Neural cell (in vitro differentiated cells): ENCODE measurements around the gene CNNM2.

Experiments
- EZH2 ChIP-seq: fragments of 200-600, 300-800 bp; shearing (Covaris generic), sonication (generic); IDR thresholded peaks from 2 replicates; pipeline ENCODE4 v1.6.1; 2014; ENCODE audit warnings: antibody characterized with exemption, low read length, borderline replicate concordance, mild to moderate bottlenecking; ENCODE audit not compliant: insufficient read depth, poor library complexity, severe bottlenecking
- MXI1 ChIP-seq: fragments of 450-650 bp; conservative IDR thresholded peaks from 2 replicates; pipeline ENCODE4 v1.6.1; 2014; ENCODE audit warnings: antibody characterized with exemption, mild to moderate bottlenecking; ENCODE audit not compliant: poor library complexity, severe bottlenecking
- POLR2AphosphoS5 ChIP-seq: IDR thresholded peaks from 2 replicates; pipeline ENCODE4 v1.6.1; 2012
- RAD21 ChIP-seq: fragments of 450-650 bp; conservative IDR thresholded peaks from 2 replicates; pipeline ENCODE4 v1.6.1; 2014; ENCODE audit warnings: antibody characterized with exemption, mild to moderate bottlenecking, moderate library complexity
- TAF1 ChIP-seq: IDR thresholded peaks from 2 replicates; pipeline ENCODE4 v1.6.1; 2012; ENCODE audit warnings: low read depth
- TF ChIP-seq, protein P1 (sequence below): fragments of 450-650 bp; IDR thresholded peaks from 2 replicates; pipeline ENCODE4 v1.5.1; 2014; ENCODE audit warnings: antibody characterized with exemption, mild to moderate bottlenecking, moderate library complexity; ENCODE audit not compliant: poor library complexity, severe bottlenecking
- TF ChIP-seq, protein P2 (sequence below): IDR thresholded peaks from 2 replicates; pipeline ENCODE4 v1.6.1; 2012; ENCODE audit warnings: borderline replicate concordance

DNA sequence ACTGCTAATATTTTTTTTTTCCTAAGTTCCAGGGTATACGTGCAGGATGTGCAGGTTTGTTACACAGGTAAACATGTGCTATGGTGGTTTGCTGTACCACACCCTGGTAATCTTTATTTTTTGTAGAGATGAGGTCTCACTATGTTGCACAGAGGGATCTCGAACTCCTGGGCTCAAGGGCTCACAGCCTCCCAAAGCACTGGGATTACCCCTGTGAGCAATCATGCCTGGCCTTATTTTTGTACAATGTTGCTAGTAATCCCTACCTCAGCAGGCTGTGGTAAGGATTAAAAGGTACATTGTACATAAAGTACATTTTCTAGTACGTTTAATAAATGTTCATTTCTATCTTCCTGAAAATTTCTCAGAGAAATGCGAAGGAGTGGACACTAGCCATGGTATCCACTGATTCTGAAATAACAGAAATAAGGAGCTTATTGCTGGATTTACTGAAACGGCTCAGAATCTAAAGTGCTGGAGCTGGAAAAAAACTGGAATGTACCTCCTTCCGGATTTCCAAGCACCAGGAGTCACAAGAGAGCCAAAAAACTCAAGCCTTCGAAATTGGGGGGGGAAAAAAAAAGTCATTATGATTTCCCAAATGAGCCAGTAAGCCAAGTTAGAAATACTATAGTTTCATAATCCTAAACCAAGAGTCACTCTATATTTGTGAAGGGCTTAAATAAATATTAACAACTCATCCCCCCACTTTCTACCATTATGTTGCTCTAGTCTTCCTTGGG, 205.4 kb downstream of the CNNM2 start:
- TF ChIP-seq EZH2: no peak
- TF ChIP-seq, protein P1, sequence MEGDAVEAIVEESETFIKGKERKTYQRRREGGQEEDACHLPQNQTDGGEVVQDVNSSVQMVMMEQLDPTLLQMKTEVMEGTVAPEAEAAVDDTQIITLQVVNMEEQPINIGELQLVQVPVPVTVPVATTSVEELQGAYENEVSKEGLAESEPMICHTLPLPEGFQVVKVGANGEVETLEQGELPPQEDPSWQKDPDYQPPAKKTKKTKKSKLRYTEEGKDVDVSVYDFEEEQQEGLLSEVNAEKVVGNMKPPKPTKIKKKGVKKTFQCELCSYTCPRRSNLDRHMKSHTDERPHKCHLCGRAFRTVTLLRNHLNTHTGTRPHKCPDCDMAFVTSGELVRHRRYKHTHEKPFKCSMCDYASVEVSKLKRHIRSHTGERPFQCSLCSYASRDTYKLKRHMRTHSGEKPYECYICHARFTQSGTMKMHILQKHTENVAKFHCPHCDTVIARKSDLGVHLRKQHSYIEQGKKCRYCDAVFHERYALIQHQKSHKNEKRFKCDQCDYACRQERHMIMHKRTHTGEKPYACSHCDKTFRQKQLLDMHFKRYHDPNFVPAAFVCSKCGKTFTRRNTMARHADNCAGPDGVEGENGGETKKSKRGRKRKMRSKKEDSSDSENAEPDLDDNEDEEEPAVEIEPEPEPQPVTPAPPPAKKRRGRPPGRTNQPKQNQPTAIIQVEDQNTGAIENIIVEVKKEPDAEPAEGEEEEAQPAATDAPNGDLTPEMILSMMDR: no peak
- TF ChIP-seq TAF1: no peak
- no peak for TF ChIP-seq MXI1
- TF ChIP-seq RAD21: no peak
- no peak for TF ChIP-seq POLR2AphosphoS5
- TF ChIP-seq, protein P2, sequence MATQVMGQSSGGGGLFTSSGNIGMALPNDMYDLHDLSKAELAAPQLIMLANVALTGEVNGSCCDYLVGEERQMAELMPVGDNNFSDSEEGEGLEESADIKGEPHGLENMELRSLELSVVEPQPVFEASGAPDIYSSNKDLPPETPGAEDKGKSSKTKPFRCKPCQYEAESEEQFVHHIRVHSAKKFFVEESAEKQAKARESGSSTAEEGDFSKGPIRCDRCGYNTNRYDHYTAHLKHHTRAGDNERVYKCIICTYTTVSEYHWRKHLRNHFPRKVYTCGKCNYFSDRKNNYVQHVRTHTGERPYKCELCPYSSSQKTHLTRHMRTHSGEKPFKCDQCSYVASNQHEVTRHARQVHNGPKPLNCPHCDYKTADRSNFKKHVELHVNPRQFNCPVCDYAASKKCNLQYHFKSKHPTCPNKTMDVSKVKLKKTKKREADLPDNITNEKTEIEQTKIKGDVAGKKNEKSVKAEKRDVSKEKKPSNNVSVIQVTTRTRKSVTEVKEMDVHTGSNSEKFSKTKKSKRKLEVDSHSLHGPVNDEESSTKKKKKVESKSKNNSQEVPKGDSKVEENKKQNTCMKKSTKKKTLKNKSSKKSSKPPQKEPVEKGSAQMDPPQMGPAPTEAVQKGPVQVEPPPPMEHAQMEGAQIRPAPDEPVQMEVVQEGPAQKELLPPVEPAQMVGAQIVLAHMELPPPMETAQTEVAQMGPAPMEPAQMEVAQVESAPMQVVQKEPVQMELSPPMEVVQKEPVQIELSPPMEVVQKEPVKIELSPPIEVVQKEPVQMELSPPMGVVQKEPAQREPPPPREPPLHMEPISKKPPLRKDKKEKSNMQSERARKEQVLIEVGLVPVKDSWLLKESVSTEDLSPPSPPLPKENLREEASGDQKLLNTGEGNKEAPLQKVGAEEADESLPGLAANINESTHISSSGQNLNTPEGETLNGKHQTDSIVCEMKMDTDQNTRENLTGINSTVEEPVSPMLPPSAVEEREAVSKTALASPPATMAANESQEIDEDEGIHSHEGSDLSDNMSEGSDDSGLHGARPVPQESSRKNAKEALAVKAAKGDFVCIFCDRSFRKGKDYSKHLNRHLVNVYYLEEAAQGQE: no peak
